LNCaP clone FGC (cell line): Measurements from ENCODE around the gene RAET1G.
"Not testable (repeated sequence)": the region's sequence is repeated elsewhere in the genome, so short reads cannot be mapped to it uniquely, and the experiment has no call there.

Experiments used
- DNase-seq: peaks from one replicate; pipeline ENCODE4 v3.0.0-alpha.2; 2011; ENCODE audit warnings: low read depth
- H3K4me3 ChIP-seq: 2 replicates; pipeline ENCODE4 v1.5.1; 2011; ENCODE audit warnings: mild to moderate bottlenecking, low read depth, low read length, control low read depth
- CTCF ChIP-seq: IDR thresholded peaks from 2 replicates; pipeline ENCODE4 v1.5.1; 2012; ENCODE audit warnings: mild to moderate bottlenecking; ENCODE audit not compliant: control insufficient read depth, insufficient read depth; ENCODE audit errors: extremely low read depth

The RAET1G gene

GRCh38 chr6:149931501-149931900, 8.6 kb upstream of the RAET1G start:
- no peak for TF ChIP-seq CTCF
- no peak for DNase-seq
- no peak overlapping the region for H3K4me3 ChIP-seq

GRCh38 chr6:149929422-149929821, 6.5 kb upstream of the RAET1G start:
- TF ChIP-seq CTCF: no peak
- no peak overlapping the region for H3K4me3 ChIP-seq
- DNase-seq: no peak

GRCh38 chr6:149927025-149927424, 4.1 kb upstream of the RAET1G start:
- DNase-seq: not testable (repeated sequence)

GRCh38 chr6:149925974-149926777, 3.3 kb upstream of the RAET1G start:
- peak; percentile 34 for DNase-seq
- H3K4me3 ChIP-seq: peak overlapping the region; percentile 36
- peak; percentile 97 for TF ChIP-seq CTCF

More at GRCh38 chr6:149927025-149927424, 4.1 kb upstream of the RAET1G start:
- H3K4me3 ChIP-seq: not testable (repeated sequence)

GRCh38 chr6:149925253-149925973, 2.5 kb upstream of the RAET1G start:
- no peak for DNase-seq
- TF ChIP-seq CTCF: no peak
- peak overlapping the region; percentile 36 for H3K4me3 ChIP-seq

GRCh38 chr6:149924933-149925252, 2.0 kb upstream of the RAET1G start:
- no peak overlapping the region for H3K4me3 ChIP-seq

More at GRCh38 chr6:149924933-149925252, 2.0 kb upstream of the RAET1G start:
- TF ChIP-seq CTCF: no peak
- no peak for DNase-seq
